ENCODE data around the gene NUP210L. TPM values are rescaled to one million over a fixed set of nuclear protein-coding genes. Genes with fewer than 3 reads are reported as not detected.
"Not testable (repeated sequence)": the region's sequence is repeated elsewhere in the genome, so short reads cannot be mapped to it uniquely, and the experiment has no call there.

Gene NUP210L
- total RNA-seq, 1 experiment from 2014 or later = 0.10 TPM

GRCh38 chr1:154087574-154087973, 67.3 kb downstream of the NUP210L start:
- H3K36me3 ChIP-seq (ENCODE audit: control insufficient read depth in 1 of 2, insufficient read depth in 2 of 2, low read length in 2 of 2) = no peaks in the 10 kb centered on the region
- no peak overlapping the region for H3K4me2 ChIP-seq (ENCODE audit: low read length)
- ChIA-PET CTCF (no interaction called here), POLR2A (no interaction called here), RAD21 (ENCODE audit: low non-redundant PET in 1 of 2, low total read pairs in 2 of 2, uncharacterized antibody in 2 of 2, unreplicated experiment in 2 of 2) (no interaction called here)
- H2AFZ ChIP-seq (ENCODE audit: low read depth, low read length, poor library complexity, severe bottlenecking) = no peak overlapping the region
- ATAC-seq (no peak), DNase-seq (ENCODE audit: low read depth, low spot score) (no peak)
- no peaks in the 10 kb centered on the region for H3K27me3 ChIP-seq (ENCODE audit: insufficient read depth, low read length)
- H3K9ac ChIP-seq (ENCODE audit: low read length) = no peak overlapping the region
- no peaks in the 10 kb centered on the region for H3K9me3 ChIP-seq (ENCODE audit: control insufficient read depth in 1 of 2, insufficient read depth in 1 of 2, low read depth in 1 of 2, low read length in 2 of 2)
- intact Hi-C loops (cut with micrococcal nuclease) = no loop called here
- peaks cover 2 to 8% of the 10 kb centered on the region in 2 experiments; a peak in 2 of 4 replicates for H3K4me1 ChIP-seq (ENCODE audit: control insufficient read depth in 1 of 2, insufficient read depth in 2 of 2, low read length in 2 of 2)
- no peak overlapping the region for H3K27ac ChIP-seq (ENCODE audit: low read depth, low read length)
- no TSS peak for BruUV-seq (replicated peaks)
- H3K4me3 ChIP-seq (replicated peaks in 1 of 2; ENCODE audit: low read depth in 1 of 2, low read length in 2 of 2) = no peak overlapping the region
- H3K9me2 ChIP-seq (ENCODE audit: insufficient read depth) = no peaks in the 10 kb centered on the region
- TF ChIP-seq ATF3 (IDR thresholded peaks at IDR 0.05) = no peak
- no peak for TF ChIP-seq REST (IDR thresholded peaks at IDR 0.05; ENCODE audit: low read depth)
- no peak for TF ChIP-seq YY1 (IDR thresholded peaks at IDR 0.05; ENCODE audit: extremely low read depth, insufficient replicate concordance, low read depth, low read length)
- no peak for TF ChIP-seq CEBPB (IDR thresholded peaks at IDR 0.05; ENCODE audit: low read depth)
- TF ChIP-seq POLR2A (IDR thresholded peaks at IDR 0.05; ENCODE audit: borderline replicate concordance, extremely low read depth, insufficient read depth, insufficient read length) = no peak
- TF ChIP-seq ZNF274 (IDR thresholded peaks at IDR 0.05; ENCODE audit: low read depth, low read length) = no peak
- no peak for TF ChIP-seq RAD21 (IDR thresholded peaks at IDR 0.05; ENCODE audit: low read depth)
- no peak for TF ChIP-seq EZH2phosphoT487 (IDR thresholded peaks at IDR 0.05; ENCODE audit: borderline replicate concordance)
- no peak for TF ChIP-seq EGR1 (IDR thresholded peaks at IDR 0.05; ENCODE audit: low read depth)
- TF ChIP-seq ZFX (IDR thresholded peaks at IDR 0.05) = no peak
- no peak for TF ChIP-seq ELF1 (IDR thresholded peaks at IDR 0.05; ENCODE audit: borderline replicate concordance, low read depth)
- TF ChIP-seq FOSL1 (IDR thresholded peaks at IDR 0.05; ENCODE audit: low read depth) = no peak
- TF ChIP-seq EZH2 (IDR thresholded peaks at IDR 0.05) = no peak
- no peak for TF ChIP-seq CBX3 (IDR thresholded peaks at IDR 0.05; ENCODE audit: low read depth)
- TF ChIP-seq POLR2AphosphoS5 (IDR thresholded peaks at IDR 0.05; ENCODE audit: low read depth, low read length) = no peak
- no peaks in the 10 kb centered on the region for H4K20me1 ChIP-seq (ENCODE audit: insufficient read depth)
- no peaks in the 10 kb centered on the region for H3K79me2 ChIP-seq (ENCODE audit: insufficient read depth, low read length)

GRCh38 chr1:154083057-154083456, 71.8 kb downstream of the NUP210L start:
- intact Hi-C loops (cut with micrococcal nuclease); DNase-seq (ENCODE audit: low read depth, low spot score); H3K9ac ChIP-seq (ENCODE audit: low read length); H3K9me3 ChIP-seq (ENCODE audit: control insufficient read depth in 1 of 2, insufficient read depth in 1 of 2, low read depth in 1 of 2, low read length in 2 of 2); H2AFZ ChIP-seq (ENCODE audit: low read depth, low read length, poor library complexity, severe bottlenecking); H4K20me1 ChIP-seq (ENCODE audit: insufficient read depth); H3K4me1 ChIP-seq (ENCODE audit: control insufficient read depth in 1 of 2, insufficient read depth in 2 of 2, low read length in 2 of 2); H3K79me2 ChIP-seq (ENCODE audit: insufficient read depth, low read length); ATAC-seq; H3K4me3 ChIP-seq (replicated peaks in 1 of 2; ENCODE audit: low read depth in 1 of 2, low read length in 2 of 2); POLR2A ChIA-PET; CTCF ChIA-PET; H3K9me2 ChIP-seq (ENCODE audit: insufficient read depth); H3K27me3 ChIP-seq (ENCODE audit: insufficient read depth, low read length); RAD21 ChIA-PET (ENCODE audit: low non-redundant PET in 1 of 2, low total read pairs in 2 of 2, uncharacterized antibody in 2 of 2, unreplicated experiment in 2 of 2); BruUV-seq (replicated peaks); H3K27ac ChIP-seq (ENCODE audit: low read depth, low read length); H3K4me2 ChIP-seq (ENCODE audit: low read length); H3K36me3 ChIP-seq (ENCODE audit: control insufficient read depth in 1 of 2, insufficient read depth in 2 of 2, low read length in 2 of 2): not testable (repeated sequence)
